ENCODE data around the gene DCLRE1A.

The DCLRE1A gene

DNA sequence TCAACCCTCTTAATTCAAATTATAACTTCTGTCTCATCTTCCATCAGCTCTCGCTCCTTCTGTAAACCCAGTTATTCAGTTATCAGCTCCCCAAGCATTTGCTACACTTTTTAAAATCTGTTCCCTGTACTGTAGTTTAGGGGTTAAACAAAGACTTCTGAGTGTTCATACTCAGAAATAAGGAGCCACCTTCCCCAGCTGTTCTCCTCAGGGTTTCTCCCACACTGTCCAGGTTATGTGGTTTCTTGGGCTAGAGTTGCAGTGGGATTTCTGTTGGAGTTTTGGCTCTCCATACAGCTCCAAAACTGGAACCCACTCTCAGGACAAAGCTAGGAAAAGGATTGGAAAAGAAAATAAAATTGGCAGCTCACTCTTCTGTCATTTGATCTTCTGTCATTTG lies 21.3 kb upstream of the DCLRE1A start:
- TF ChIP-seq, protein P1, sequence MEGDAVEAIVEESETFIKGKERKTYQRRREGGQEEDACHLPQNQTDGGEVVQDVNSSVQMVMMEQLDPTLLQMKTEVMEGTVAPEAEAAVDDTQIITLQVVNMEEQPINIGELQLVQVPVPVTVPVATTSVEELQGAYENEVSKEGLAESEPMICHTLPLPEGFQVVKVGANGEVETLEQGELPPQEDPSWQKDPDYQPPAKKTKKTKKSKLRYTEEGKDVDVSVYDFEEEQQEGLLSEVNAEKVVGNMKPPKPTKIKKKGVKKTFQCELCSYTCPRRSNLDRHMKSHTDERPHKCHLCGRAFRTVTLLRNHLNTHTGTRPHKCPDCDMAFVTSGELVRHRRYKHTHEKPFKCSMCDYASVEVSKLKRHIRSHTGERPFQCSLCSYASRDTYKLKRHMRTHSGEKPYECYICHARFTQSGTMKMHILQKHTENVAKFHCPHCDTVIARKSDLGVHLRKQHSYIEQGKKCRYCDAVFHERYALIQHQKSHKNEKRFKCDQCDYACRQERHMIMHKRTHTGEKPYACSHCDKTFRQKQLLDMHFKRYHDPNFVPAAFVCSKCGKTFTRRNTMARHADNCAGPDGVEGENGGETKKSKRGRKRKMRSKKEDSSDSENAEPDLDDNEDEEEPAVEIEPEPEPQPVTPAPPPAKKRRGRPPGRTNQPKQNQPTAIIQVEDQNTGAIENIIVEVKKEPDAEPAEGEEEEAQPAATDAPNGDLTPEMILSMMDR (IDR thresholded peaks at IDR 0.05; ENCODE audit: low read depth, low read length) = no peak
- DNase-seq (ENCODE audit: low read depth, low spot score) = no peak
- no peak overlapping the region for H3K4me3 ChIP-seq (ENCODE audit: low read depth, low read length)
- in situ Hi-C loops (cut with HindIII; ENCODE audit: low sequenced_read_pairs) = no loop called here

DNA sequence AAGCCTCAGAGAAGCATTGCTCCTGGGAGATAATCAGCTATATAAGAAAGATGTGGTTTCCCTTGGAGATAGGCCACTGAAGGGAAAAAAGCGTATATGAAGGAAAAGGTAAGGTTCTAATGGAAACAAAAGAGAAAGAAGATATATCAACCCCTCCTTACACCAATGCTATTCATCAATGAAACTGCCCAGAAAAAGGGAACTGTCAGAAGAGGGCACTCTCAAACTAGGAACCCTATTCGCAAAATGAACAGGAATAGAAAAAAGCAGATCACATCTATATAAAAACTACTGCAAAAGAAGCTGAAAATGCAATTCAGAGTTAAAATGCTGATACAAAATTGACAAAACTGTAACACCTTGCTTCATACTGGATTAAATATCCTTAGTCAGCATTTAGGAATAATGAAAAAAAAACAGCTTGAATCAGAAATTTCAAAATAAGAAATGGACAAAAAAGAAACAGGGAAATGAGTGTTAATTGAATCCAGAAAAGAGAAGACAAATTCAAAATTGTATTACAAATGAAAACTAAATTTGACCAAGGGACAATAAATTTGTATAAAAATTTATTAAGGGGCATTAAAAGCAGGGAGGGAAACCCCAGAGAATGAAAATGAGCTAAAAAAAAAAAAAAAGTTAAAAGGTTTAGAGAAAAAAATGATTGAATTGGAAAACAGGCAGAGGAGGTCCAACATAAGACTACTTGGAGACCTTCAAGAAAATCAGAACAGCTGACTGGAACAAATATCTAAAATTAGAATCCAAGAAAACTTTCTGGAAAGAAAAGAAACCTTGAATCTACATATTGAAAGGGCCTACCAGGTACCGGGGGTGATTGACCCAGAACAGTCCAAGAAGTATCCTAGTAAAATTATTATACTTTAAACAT lies 18.5 kb upstream of the DCLRE1A start:
- no peak overlapping the region for H3K4me3 ChIP-seq (ENCODE audit: low read depth, low read length)
- in situ Hi-C loops (cut with HindIII; ENCODE audit: low sequenced_read_pairs) = no loop called here
- DNase-seq (ENCODE audit: low read depth, low spot score) = no peak
- TF ChIP-seq, protein P1 (IDR thresholded peaks at IDR 0.05; ENCODE audit: low read depth, low read length) = no peak

DNA sequence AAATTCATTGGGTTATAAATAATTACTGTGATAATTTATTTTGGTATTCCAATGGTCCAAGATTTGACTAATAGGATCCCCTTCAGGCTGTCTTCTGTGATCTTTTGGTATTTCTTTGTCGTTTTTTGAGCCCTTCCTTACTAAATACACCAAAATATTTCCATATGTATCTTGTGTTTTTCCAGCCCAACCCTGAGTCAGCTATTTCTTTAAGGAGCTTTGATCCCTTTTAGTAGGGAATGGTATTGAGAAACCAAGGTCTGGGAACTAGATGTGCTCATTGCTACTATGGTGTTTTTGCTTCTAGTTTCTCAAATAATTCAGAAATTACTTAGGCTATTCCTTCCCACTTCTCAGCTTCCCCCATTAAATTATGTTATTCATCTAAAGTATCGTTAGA lies 15.9 kb upstream of the DCLRE1A start:
- no peak overlapping the region for H3K4me3 ChIP-seq (ENCODE audit: low read depth, low read length)
- in situ Hi-C loops (cut with HindIII; ENCODE audit: low sequenced_read_pairs) = no loop called here
- TF ChIP-seq, protein P1 (IDR thresholded peaks at IDR 0.05; ENCODE audit: low read depth, low read length) = no peak
- no peak for DNase-seq (ENCODE audit: low read depth, low spot score)

DNA sequence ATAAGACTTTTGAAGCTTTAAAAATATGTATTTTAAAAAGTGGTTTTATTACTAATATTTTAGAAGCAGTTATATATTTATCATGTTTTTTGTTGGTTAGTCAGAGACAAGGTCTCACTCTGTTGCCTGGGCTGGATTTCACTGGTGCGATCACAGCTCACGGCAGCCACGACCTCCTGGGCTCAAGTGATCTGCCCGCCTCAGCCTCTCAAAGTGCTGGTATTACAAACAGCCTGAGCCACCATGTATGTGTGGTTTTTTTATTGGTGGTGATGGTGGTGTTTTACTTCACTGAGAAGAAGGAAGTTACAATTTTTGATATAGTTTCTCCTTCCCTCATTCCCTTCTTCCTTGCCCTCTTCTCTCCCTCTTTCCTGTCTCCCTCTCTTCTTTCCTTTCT lies 14.0 kb upstream of the DCLRE1A start:
- in situ Hi-C loops (cut with HindIII; ENCODE audit: low sequenced_read_pairs) = no loop called here
- H3K4me3 ChIP-seq (ENCODE audit: low read depth, low read length) = no peak overlapping the region
- no peak for DNase-seq (ENCODE audit: low read depth, low spot score)
- TF ChIP-seq, protein P1 (IDR thresholded peaks at IDR 0.05; ENCODE audit: low read depth, low read length) = no peak

DNA sequence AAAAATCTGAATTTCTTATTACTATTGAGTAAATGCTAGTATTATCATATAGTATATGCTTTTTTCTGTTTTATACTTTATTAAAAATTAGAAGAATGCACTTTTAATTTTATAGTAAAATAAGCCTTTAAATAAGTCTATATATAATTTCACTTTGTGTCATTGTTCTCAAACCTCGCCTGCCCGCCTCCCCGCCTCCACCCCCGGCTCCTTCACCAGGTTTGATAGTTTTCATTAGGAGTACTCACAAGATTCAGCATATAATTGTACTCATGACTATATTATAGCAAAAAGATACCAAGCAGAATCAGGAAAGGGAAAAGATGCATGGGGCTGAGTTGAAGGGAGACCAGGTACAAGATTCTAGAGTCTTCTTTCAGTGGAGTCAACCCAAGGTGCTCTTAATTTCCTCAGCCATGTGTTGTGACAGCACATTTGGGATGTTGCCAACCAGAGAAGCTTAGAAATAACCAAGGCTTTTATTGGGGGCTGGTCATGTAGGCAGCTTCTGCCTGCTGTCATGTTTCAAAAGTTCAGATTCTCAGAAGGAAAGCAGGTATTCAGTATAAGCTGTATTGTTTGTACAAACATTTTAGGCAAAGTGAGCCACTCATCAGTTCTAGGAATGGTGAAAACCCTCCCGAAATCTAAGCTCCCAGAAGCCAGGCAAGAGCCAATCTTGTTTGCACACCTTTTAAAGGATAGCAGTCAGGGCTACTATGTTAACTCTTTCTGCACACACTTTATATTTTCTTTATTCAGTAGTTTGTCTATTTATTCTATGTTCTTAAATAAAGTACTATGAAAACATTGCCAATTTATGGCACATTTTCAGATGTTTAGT lies 12.9 kb upstream of the DCLRE1A start:
- in situ Hi-C loops (cut with HindIII; ENCODE audit: low sequenced_read_pairs) = no loop called here
- TF ChIP-seq, protein P1 (IDR thresholded peaks at IDR 0.05; ENCODE audit: low read depth, low read length) = no peak
- DNase-seq (ENCODE audit: low read depth, low spot score) = no peak
- no peak overlapping the region for H3K4me3 ChIP-seq (ENCODE audit: low read depth, low read length)

DNA sequence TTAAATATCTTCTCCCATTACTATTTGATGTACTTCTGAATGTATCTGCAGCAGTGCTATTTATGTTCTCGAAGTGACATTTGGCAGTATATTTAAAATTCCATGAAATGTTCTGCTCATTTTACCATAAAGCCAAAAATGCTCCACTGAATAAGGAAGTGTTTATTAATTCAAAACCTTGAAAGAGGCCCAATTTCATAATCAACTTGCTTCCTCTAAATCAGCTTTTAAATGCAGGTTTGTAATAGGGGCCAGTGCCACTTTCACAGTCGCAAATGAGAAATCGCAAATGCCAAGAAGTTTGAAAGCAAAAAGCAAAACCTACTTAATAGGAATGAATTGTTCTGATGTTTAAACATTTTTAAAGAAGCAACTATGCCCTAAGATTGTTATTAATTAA lies 12.0 kb upstream of the DCLRE1A start:
- in situ Hi-C loops (cut with HindIII; ENCODE audit: low sequenced_read_pairs) = no loop called here
- TF ChIP-seq, protein P1 (IDR thresholded peaks at IDR 0.05; ENCODE audit: low read depth, low read length) = no peak
- no peak overlapping the region for H3K4me3 ChIP-seq (ENCODE audit: low read depth, low read length)
- DNase-seq (ENCODE audit: low read depth, low spot score) = no peak

Measured in astrocyte of the spinal cord (primary cell).